ENCODE data around the gene DOCK1.

- TF ChIP-seq, protein P1, sequence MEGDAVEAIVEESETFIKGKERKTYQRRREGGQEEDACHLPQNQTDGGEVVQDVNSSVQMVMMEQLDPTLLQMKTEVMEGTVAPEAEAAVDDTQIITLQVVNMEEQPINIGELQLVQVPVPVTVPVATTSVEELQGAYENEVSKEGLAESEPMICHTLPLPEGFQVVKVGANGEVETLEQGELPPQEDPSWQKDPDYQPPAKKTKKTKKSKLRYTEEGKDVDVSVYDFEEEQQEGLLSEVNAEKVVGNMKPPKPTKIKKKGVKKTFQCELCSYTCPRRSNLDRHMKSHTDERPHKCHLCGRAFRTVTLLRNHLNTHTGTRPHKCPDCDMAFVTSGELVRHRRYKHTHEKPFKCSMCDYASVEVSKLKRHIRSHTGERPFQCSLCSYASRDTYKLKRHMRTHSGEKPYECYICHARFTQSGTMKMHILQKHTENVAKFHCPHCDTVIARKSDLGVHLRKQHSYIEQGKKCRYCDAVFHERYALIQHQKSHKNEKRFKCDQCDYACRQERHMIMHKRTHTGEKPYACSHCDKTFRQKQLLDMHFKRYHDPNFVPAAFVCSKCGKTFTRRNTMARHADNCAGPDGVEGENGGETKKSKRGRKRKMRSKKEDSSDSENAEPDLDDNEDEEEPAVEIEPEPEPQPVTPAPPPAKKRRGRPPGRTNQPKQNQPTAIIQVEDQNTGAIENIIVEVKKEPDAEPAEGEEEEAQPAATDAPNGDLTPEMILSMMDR (IDR thresholded peaks at IDR 0.05), result no peak
- TF ChIP-seq EZH2 (IDR thresholded peaks at IDR 0.05), result no peak
Measured at GRCh38 chr10:127417686-127418401, 512.6 kb downstream of the DOCK1 start.
